Nucleus accumbens (tissue), 56 donors: Measurements from ENCODE around the gene GLB1L.
"Not testable (repeated sequence)": the region's sequence is repeated elsewhere in the genome, so short reads cannot be mapped to it uniquely, and the experiment has no call there.

Experiments
- DNase-seq, 56 donors: peaks; one replicate each; lab custom pipeline; 2025; lab: John Stamatoyannopoulos, UW

Gene GLB1L

DNA sequence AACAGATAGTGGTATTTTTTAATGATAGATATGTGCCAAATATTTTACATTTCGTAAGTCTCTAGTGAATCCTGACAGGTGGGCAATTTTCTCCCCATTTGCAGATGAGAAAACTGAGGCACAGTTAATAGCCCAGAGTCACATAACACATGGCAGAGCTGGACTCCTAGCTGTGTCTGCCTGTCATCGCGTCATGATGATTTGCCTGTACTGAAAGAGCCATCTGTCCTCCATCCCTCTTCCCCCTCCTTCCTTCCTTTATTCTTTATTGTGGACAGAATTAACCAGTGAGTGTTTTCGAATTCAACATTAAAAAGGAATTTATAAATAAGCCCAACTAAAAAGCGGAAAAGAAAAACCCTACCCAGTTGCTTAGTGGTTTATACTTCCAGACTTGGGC is 37.1 kb upstream of the GLB1L start:
- peak in 27 of 56 donors; percentile 4 to 80 (median 50) for DNase-seq

DNA sequence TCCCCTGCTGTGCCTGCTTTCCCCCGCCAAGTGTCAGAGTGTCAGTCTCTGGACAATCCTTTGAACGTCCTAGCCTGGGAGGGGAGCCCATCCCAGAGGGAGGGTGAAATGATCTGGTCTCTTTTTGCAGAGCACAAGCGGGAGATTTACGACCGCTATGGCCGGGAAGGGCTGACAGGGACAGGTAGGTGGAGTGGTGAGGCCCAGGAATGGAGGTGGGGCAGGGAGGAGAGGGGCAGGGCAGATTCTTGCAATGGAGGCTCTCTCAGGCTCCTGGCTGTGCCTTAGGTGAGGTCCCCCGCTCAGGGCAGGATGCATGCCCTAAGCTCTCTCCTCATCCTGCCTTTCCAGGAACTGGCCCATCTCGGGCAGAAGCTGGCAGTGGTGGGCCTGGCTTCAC is 36.3 kb upstream of the GLB1L start:
- DNase-seq, result peak in 2 of 56 donors; percentile 23 to 50

DNA sequence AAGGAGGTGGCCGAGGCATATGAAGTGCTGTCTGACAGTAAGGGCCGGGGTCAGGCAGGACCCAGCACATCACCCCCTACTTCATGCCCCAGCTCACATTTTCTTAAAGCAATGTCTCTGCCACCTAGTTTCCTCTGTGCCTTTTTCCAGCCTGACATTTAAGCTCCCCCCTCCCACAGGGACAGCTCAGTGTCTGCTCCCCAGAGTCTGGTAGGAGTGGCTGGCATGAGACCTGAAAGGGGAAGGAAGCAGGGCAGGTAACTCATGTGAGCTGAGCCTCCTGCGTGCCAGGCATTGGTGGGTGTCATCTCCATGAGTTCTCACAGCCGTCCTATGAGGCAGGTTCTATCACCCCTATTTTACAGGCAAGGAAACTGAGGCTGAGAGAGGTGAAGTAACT is 35.4 kb upstream of the GLB1L start:
- DNase-seq, result peak in 4 of 56 donors; percentile 8 to 23 (median 14)

DNA sequence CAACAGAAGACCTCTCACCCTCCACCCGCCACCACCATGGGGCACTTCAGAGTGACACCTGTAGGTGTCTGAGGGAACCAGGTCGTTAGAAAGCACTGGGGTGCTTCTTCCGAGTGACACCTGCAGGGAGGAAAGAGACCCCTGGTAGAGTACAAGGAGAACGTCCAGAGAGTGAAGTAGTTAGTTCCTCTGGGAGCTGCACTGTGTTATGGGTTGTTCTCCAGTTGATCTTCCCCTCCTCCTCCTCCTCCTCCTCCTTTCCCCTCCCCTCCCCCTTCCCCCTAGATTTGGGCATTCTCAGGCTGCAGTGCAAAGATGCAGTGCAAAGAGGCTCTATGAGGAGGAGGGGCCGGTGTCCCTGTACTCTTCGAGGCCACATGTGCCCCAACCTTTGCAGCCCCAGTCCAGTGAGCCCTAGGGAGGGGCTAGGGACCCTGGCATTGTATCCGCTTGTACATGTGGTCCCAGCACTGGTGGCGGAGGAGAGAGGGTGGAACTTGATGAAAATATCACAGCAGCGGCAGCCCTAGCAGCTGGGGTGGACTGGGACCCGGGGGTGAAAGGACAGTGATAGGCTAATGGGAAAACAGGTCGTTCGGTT is 34.8 kb upstream of the GLB1L start:
- peak in 1 of 56 donors; percentile 59 for DNase-seq

DNA sequence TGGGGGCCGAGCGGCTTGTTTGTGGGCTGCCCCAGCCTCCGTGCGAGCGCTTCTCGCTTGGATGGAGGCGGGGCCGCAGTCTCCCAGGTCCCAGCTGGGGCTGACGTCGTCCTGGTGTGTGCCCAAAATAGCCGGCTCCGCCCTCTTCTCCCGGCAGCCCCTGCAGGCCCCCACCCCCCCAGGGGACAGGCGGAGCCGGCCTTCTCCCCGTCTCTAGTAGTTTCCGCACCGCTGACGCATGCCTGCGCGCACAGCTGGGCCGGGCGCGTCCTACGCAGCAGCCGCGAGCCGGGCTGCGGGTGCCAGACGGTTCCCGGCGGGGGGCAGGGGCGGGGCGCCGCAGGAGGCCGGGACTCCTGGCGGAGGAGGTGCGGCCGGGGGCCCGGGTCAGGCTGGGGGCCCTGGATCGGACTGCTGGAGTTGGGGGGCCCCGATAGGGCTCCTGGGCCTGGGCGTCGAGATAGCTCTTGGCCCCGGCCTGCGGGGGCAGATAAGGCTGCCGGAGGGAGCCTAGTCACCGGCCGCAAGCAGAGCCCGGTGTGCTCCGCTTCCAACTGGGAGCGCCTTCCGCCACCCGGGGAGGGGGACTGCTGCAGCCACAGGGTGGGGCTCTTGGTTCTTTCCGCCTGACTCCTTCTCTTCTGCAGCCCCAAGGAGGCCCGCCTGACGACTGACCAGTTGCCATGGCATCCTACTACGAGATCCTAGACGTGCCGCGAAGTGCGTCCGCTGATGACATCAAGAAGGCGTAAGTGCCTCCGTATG is 34.1 kb upstream of the GLB1L start, which contains the start of gene DNAJB2:
DNAJB2 (plus strand) TSS at position 216 of the 765 bp plus-strand sequence; CDS start at position 684, 468 bp downstream.
- DNase-seq, result peak; percentile 87 to 99 (median 98)

DNA sequence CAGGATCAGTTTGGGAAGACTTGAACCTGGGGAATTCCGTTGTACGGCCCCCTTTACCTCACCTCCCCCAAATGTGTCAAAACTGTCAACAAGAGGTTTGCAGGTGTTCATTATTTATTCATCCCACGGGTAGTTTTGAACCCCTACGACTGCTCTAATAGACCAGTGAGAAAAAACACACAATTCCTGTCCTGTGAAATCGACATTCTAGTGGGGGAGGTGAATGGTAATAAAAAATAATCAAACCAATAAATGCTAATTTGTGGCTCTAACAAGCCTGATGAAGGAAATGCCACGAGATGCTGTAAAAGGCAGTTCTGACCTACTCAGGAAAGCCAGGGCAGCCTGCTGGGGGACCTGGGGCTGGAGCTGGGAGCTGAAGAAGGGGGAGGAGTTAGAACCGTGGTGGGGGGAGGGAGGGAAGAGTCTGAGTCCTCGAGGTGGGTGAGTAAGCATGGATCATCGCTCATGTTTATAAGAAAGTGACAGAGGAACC is 33.5 kb upstream of the GLB1L start:
- no peak for DNase-seq

DNA sequence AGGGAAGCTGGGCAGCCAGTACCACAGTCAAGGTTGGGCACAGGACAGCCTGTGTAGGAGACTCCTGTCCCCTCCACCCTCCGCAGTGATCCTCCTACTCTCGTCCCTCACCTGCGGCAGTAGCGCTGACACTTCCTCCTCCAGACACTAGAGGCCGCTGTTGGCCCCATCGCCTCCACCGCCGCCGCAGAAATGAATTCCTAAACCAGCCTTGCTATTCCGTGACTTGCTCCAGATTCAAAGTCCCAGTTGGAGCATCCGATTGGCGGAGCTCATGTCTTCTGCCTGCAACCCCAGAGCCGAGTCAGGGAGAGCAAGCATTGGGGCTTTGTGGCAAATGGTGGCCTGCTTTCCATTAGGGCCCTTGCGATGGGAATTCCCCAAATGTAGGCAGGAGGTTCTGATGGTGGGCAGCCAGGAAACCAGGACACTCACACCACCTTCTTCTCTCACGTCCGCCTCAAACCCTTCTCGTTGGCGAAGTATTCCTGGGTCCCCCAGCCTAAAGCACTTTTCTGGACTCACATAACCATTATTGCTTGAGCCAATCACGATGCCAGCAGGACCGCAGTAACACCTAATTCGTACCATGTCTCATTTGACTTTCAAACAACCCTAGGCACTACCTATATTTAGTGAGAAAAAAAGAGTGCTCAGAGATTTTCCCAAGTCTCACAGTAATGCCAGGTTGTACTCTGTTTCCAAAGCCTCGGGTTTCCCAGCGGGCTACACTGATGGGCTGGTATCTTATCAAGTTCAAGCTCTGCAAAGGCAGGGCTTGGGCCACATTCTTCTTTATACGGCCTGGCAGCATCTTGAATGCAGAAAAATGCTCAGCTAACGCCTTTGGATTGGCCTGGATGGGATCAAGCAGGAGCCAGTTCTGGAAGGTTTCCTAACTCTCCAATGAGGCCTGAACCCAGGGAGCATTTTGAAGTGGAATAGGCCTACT is 32.7 kb upstream of the GLB1L start:
- peak in 52 of 56 donors; percentile 34 to 92 (median 76) for DNase-seq

DNA sequence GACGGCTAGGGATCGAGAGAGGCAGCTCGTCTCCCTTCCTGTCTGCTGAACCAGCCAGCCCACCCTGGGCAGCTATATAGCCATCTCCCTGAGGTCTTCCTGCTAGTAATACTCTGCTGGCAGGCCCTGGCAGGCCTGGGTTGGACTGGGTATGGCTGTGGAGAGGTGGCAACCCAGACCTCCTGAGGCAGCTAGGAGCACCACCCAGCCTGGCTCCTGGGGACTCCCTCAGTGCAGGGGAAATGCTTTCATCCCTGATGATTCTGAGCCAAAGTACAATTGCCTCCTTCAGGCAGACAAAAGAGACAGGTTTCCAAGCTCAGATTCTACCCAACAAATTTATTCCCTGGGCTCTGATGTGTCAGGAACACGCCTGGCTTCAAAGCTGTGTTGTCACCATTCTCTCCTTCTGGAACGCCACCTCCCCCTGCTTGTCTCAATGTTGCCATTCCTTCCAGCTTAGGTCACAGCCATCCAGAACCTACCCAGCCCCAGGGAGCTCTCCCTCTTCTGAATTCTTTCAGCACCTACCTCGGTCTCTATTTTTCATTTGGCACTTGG is 29.2 kb upstream of the GLB1L start:
- peak in 4 of 56 donors; percentile 12 to 44 (median 30) for DNase-seq

DNA sequence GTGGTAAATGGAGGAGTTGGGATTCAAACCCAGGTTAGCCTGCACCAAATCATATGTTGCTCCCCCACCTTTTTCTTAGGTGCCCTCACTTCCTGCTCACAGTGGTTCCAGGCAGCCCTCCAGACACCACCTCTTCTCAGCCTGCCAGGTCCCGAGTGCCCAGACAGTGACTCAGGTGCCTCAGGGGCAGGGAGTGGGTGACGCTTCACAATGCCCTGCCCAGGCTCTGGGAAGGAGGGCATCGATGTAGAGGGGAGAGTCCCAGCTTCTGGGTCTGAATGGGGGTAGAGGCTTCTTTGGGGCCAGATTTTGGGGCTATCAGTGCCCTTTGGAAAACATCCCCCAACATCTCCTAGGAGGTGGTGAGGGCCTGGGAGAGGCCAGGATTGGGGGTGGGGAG is 28.7 kb upstream of the GLB1L start:
- no peak for DNase-seq

DNA sequence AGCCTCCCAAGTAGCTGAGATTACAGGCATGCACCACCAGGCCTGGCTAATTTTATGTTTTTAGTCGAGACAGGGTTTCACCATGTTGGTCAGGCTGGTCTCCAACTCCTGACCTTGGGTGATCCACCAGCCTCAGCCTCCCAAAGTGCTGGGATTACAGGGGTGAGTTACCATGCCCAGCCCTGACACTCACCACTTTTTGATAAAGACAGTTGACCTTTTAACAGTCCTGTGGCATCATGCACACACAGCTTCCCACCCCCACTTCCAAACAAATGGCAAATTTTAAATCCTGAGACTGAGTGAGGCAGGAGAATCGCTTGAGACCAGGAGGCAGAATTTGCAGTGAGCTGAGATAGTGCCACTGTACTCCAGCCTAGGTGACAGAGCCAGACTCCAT is 27.8 kb upstream of the GLB1L start:
- DNase-seq, result no peak

DNA sequence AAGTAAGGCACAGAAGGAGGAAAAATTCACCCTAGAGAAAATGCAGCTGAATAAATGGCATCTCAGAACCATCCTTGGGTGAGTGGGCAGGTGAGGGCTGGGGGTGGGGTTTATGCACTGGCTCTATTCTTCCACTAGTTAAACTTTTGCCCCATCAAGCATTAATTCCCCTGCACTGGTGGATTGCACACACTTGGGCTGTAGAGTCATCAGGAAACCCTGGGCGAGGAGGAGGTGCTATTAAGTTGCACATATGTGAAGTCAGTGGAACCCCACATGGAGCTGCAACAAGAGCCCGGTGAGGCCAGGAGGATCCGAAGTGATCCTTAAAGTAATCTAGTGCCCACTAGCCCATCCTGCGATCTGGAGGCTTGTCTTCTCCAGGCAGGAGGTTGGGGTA is 27.1 kb upstream of the GLB1L start:
- no peak for DNase-seq

DNA sequence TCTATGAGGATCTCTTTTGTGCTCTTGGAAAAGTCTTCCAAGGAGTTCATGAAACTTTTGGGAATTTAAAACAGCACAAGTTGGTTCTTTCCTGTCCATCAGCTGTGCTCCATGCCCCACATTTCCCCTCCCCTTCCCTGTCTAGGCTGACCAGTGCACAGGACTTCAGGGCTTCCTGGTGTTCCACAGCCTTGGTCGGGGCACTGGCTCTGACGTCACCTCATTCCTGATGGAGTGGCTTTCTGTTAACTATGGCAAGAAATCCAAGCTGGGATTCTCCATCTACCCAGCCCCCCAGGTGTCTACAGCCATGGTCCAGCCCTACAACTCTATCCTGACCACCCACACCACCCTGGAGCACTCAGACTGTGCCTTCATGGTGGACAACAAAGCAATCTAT is 25.8 kb upstream of the GLB1L start:
- DNase-seq, result no peak

DNA sequence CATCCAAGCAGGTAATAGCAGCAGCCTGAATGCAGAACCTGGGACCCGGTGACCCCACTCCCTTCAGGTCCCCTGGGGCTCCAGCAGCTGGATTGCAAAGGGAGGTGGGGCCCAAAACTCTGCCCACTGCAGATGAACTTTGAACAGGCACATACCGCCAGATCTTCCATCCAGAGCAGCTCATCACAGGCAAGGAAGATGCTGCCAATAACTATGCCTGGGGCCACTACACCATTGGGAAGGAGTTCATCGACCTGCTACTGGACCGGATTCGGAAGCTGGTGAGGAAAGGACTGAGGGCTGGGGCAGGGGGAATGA is 24.8 kb upstream of the GLB1L start:
- no peak for DNase-seq

DNA sequence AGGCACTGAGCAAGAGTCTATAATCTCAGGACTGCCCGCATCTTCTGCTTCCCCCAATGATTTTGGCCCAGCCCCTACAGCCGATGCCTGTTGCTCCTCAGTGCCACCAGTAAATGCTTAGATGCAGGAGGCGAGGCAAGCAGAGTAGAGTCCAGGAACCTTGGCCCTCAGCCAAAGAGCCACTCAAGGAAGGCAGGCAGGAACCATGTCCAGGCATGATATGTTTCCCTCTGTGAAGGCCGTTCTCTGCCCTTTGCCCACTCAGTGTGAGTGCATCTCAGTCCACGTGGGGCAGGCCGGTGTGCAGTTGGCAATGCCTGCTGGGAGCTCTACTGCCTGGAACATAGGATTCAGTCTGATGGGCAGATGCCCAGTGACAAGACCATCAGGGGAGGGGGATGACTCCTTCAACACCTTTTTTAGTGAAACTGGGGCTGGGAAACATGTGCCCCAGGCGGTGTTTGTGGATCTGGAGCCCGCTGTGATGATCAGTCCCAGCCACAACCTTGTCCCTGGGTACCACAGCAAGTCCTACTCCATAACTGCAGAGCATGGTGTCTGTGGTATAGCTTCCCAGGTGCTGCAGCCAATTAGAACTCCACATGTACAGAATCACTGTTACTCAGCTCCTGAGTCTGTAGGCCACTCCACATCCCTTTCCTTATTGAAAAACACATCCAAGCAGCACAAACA is 24.3 kb upstream of the GLB1L start:
- DNase-seq, result no peak

DNA sequence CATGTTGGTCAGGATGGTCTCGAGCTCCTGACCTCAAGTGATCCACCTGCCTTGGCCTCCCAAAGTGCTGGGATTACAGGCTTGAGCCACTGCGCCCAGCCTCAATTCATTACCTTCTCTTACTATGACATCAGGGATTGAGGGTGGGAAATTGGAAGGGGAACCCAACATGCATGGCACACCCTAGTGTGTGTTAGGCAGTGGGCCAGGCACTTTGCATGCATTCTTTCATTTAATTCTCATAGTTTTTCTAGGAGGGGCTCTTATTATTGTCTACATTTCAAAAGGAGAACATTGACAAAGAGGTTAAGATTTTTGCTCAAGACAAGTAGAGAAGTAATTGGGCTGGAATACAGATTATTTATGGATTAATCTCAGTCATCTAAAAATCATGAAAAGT is 23.1 kb upstream of the GLB1L start:
- DNase-seq, result no peak

DNA sequence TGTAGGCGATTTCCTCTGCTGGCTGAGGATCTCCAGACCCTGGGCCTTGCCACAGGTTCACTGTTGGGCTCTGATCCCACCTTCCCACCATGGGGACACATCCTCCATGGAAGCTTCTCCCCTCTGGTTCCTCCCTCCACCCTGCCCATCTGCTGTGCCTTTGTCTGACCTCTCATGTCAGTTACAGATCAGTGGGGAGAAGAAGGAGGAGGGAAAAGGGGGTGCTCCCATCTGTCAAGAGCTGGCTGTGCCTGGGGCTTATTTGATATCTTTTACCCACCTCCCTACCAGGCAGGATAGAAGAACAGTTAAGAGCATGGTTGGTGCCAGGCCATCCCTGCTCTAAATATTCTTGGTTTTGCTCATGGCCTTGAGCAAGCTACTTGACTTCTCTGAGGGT is 21.6 kb upstream of the GLB1L start:
- no peak for DNase-seq

DNA sequence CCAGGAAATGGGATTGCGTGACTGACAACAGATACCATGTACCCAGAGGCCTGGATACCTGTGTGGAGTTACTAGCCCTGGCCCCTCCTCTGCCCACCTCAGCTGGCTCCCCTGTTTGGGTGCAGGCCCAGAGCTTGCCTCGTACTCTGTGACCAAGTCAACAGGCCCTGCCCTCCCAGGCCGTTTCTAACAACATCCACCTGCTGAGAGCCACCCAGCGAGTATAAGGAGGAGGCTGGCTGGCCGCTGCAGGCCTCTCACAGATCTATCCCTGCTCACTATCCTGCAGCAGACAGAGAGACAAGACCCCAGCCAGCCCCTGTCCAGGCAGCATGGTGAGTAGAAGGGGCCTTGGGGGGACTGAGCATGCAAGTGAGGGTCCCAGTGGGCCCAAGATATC is 21.0 kb upstream of the GLB1L start:
- DNase-seq, result no peak

DNA sequence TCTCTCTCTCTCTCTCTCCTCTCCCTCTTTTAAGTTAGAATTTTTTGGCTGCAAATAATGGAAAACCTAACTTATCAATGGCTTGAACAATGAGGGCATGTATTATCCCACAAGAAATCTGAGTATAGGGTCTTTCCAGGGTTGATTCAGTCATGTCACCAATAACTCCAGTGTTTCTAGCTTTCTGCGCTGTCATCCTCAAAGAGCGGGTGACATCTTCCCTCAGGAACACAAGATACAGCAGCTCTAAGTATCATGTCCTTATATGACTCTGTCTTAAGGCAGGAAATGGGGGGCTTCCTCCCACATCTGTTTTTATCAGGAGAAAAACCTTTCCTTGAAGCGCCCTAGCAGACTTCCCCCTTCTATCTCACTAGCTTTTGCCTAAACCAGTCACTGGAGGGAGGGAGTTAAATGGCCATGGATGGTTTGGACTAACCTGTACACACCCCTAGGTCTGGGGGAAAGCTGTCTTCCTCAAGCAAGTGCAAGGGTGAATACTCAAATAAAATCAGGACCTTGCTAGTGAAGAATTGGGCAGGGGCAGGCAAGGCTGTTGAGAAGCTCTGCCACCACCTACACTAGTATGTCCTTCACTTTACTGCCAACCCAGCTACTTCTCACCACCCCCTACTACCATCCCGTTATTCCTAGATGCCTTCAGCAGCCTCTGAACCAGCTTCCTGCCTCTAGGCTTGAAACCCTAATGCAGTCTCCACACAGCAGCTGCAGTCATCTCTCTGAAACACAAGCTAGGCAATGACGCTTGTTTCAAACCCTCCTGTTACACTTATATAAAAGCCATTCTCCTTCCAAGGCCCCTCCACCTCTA is 16.0 kb upstream of the GLB1L start:
- no peak for DNase-seq

DNA sequence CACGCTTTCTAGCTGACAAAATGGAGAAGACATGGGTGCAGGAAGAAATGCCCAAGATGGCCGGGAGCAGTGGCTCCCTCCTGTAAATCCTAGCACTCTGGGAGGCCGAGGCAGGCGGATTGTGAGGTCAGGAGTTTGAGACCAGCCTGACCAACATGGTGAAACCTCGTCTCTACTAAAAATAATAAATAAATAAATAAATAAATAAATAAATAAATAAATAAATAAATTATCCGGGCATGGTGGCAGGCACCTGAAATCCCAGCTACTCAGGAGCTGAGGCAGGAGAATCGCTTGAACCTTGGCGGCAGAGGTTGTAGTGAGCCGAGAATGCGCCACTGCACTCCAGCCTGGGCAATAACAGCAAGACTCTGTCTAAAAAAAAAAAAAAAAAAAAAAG is 13.7 kb upstream of the GLB1L start:
- DNase-seq, result not testable (repeated sequence)
